ENCODE results near the gene NPVF.

The NPVF gene

GRCh38 chr7:25244254-25245033 lies 16.2 kb upstream of the NPVF start:
- FAIRE-seq: no peak
- no peak for DNase-seq (ENCODE audit: insufficient read length, low spot score)
- TF ChIP-seq POLR2A (IDR thresholded peaks at IDR 0.05; ENCODE audit: low read depth, low read length): no peak

DNA sequence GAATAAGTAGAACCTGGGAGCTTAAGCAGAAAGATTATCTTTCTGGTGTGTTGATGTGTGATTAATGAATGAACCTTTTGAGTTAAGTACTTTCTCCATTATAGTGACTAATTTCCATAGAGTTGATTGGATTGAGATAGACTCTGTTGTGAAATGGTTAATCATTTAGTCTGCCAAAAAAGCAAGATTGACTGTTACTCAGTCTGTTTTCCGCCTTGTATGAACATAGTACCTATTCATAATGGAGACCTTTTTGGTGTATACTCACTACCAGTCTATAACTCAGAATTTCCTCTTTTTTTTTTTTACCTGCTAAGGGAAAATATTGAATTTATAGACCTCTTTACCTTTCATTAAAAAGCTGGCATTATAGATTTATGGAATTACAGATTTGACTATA lies 14.4 kb upstream of the NPVF start:
- TF ChIP-seq POLR2A (IDR thresholded peaks at IDR 0.05; ENCODE audit: low read depth, low read length): no peak
- no peak for FAIRE-seq
- no peak for DNase-seq (ENCODE audit: insufficient read length, low spot score)

- DNase-seq (ENCODE audit: insufficient read length, low spot score) (no peak), FAIRE-seq (no peak)
- no peak for TF ChIP-seq POLR2A (IDR thresholded peaks at IDR 0.05; ENCODE audit: low read depth, low read length)
These were observed 12.6 kb upstream of the NPVF start for GRCh38 chr7:25240896-25241295.

DNA sequence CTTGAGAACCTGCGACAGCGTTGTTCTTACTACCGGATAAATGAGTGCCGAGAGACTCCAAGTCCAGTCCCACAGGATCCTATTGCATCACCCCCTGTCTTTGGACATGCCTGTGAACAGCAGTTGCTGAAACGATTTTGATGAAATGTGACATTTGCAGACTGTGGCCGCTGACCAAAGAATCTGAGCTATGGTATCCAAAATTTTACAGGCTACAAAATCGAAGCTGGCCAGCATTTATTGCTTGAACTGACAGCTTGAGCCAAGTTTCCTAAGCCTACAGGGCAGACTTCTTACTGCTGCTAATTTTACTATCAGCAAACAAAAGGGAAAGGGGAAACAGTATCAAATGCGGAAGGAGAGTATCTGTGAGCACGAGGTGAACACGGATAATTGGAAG lies 12.1 kb upstream of the NPVF start:
- DNase-seq (ENCODE audit: insufficient read length, low spot score) (no peak), FAIRE-seq (no peak)
- TF ChIP-seq POLR2A (IDR thresholded peaks at IDR 0.05; ENCODE audit: low read depth, low read length): no peak

DNA sequence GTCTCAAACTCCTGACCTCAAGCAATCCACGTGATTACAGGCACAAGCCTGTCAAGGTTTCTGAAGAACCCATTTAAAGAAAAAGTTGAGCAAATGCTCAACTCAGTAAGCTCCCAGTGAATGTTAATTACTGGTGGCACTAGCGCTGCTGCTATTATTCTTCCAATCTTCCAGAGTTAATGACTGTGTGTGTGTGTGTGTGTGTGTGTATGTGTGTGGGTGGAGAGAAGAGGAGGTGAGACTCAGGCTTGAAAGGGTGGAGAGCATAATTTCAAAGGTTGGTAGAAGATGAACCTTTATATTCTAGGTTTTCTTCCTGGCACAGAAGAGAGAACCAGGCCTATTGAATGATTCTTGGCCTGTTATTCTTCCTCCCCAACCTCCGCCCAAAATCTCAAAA lies 11.6 kb upstream of the NPVF start:
- no peak for TF ChIP-seq POLR2A (IDR thresholded peaks at IDR 0.05; ENCODE audit: low read depth, low read length)
- FAIRE-seq: no peak
- DNase-seq (ENCODE audit: insufficient read length, low spot score): no peak

- no peak for DNase-seq (ENCODE audit: insufficient read length, low spot score)
- FAIRE-seq: no peak
- TF ChIP-seq POLR2A (IDR thresholded peaks at IDR 0.05; ENCODE audit: low read depth, low read length): no peak
These were observed 9.9 kb upstream of the NPVF start for GRCh38 chr7:25238066-25238725.

DNA sequence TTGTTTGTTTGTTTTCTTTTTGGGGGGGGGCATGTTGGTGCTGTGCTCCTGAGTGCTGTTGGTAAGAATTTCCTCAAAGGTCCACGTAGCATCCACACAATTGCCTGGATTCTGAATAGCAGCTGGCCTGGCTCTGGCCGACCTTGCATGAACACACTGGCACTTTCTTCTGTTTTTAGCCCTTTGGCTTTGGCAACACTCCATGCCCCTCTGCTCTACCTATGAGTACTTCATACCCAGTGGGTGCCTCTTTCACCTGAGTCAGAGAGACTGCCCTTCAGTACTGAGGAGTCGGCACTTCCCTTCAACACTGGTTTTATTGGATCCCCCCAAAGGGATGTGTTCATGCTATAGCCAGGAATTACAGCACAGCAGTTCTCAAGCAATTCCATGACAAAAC lies 7.2 kb upstream of the NPVF start:
- TF ChIP-seq POLR2A (IDR thresholded peaks at IDR 0.05; ENCODE audit: low read depth, low read length): no peak
- FAIRE-seq (no peak), DNase-seq (ENCODE audit: insufficient read length, low spot score) (no peak)

- no peak for TF ChIP-seq POLR2A (IDR thresholded peaks at IDR 0.05; ENCODE audit: low read depth, low read length)
- DNase-seq (ENCODE audit: insufficient read length, low spot score) (no peak), FAIRE-seq (no peak)
These were observed 6.0 kb upstream of the NPVF start for GRCh38 chr7:25234336-25234735.

DNA sequence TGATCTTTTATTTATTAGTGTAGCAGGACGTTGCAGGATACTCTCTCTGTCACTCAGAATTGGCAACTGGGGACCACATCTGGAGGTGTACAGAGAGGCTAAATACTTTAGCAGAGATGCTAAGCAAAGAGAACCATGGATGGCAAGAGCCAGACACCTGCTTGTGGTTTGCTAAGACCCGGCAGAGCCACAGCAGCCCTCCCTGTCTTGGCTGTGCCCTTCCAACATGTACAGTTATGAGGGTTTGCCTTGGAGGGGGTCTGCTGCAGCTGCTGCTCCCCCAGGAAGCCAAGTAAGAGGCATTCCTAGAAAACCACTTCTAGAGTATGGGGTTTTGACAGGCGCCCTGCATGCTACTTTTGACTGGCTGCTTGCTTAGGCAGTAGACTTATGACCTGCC lies 5.1 kb downstream of the NPVF start:
- FAIRE-seq (no peak), DNase-seq (ENCODE audit: insufficient read length, low spot score) (no peak)
- no peak for TF ChIP-seq POLR2A (IDR thresholded peaks at IDR 0.05; ENCODE audit: low read depth, low read length)

GRCh38 chr7:25222666-25223065 lies 5.6 kb downstream of the NPVF start:
- TF ChIP-seq POLR2A (IDR thresholded peaks at IDR 0.05; ENCODE audit: low read depth, low read length): no peak
- FAIRE-seq: no peak
- no peak for DNase-seq (ENCODE audit: insufficient read length, low spot score)

DNA sequence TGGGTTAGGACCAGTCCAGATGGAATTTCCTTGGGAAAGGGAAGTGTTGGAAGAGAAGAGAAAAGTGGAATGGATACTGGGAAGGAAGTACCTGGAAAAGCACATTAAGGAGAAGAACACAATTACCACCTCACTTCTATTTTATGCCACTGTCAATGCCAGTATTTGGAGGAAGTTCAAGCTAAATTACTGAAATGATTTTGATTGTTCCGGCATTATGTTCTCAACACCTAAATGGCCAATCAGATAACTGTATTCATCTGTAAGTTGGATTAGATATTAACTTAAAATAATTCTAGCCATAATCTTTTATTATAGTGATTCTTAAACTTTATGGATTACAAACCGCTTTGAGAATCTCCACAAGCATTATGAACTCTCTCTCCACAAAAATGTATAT lies 7.3 kb downstream of the NPVF start:
- DNase-seq (ENCODE audit: insufficient read length, low spot score) (no peak), FAIRE-seq (no peak)
- TF ChIP-seq POLR2A (IDR thresholded peaks at IDR 0.05; ENCODE audit: low read depth, low read length): no peak

GRCh38 chr7:25218191-25218590 lies 10.1 kb downstream of the NPVF start:
- DNase-seq (ENCODE audit: insufficient read length, low spot score): no peak
- no peak for TF ChIP-seq POLR2A (IDR thresholded peaks at IDR 0.05; ENCODE audit: low read depth, low read length)
- FAIRE-seq: no peak

DNA sequence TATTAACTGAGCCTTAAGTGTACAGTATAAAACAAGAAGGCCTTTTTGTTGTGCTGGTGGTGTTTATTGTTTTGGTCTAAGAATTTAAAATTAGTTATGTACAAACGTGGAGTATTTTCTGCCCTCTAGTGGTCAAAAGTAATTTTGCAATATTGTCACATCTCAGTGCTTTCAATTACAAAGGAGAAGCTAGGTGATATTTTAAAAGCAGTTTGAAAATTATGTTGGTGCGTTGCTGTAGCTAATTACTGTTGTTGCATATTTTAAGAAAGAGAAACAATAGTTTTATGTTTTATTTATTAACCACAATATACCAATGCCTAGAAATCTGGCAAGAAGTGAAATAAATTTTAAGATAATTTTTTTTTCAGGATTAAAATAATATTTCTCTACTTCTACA lies 11.4 kb downstream of the NPVF start:
- DNase-seq (ENCODE audit: insufficient read length, low spot score): no peak
- TF ChIP-seq POLR2A (IDR thresholded peaks at IDR 0.05; ENCODE audit: low read depth, low read length): no peak
- peak; percentile 81 for FAIRE-seq

- no peak for FAIRE-seq
- no peak for DNase-seq (ENCODE audit: insufficient read length, low spot score)
- no peak for TF ChIP-seq POLR2A (IDR thresholded peaks at IDR 0.05; ENCODE audit: low read depth, low read length)
These were observed 12.5 kb downstream of the NPVF start for GRCh38 chr7:25215694-25216335.

Measured in H54 (cell line).